ENCODE measurements around the gene SLC43A2. TPM values are rescaled to one million over a fixed set of nuclear protein-coding genes. Genes with fewer than 3 reads are reported as not detected.

The SLC43A2 gene
- total RNA-seq, 1 experiment from 2014 or later: 12.6 TPM

DNA sequence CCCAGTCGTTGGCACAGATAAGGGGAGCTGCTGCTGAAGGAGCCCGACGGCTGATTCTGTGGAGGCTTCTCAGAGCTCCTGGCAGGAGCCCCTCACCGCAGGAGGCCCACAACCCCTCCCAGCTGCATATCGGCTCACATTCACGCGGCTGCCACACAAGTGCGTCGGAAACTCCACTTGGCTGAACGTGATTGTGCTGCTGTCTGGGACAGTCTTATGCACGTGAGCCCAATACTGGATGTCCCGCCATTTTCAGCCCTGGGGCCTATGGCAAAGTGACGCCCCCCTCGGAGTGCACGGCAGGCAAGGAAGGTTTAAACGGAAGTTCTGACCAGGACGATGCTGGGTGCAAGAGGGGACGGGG is 57.3 kb downstream of the SLC43A2 start:
- Histone ChIP-seq H3K9me2 (ENCODE audit: insufficient read depth) (no peaks in the 10 kb centered on the region), H3K27ac (ENCODE audit: low read depth, low read length) (no peak overlapping the region), H3K36me3 (ENCODE audit: control insufficient read depth in 1 of 2, insufficient read depth in 2 of 2, low read length in 2 of 2) (no peaks in the 10 kb centered on the region), H3K4me1 (ENCODE audit: control insufficient read depth in 1 of 2, insufficient read depth in 2 of 2, low read length in 2 of 2) (peaks cover 7 to 14% of the 10 kb centered on the region in 2 experiments; a peak in 3 of 4 replicates), H3K79me2 (ENCODE audit: insufficient read depth, low read length) (no peaks in the 10 kb centered on the region), H3K4me3 (replicated peaks in 1 of 2; ENCODE audit: low read depth in 1 of 2, low read length in 2 of 2) (no peak overlapping the region), H3K4me2 (ENCODE audit: low read length) (no peak overlapping the region), H3K9ac (ENCODE audit: low read length) (no peak overlapping the region), H3K9me3 (ENCODE audit: control insufficient read depth in 1 of 2, insufficient read depth in 1 of 2, low read depth in 1 of 2, low read length in 2 of 2) (no peaks in the 10 kb centered on the region), H2AFZ (ENCODE audit: low read depth, low read length, poor library complexity, severe bottlenecking) (no peak overlapping the region), H3K27me3 (ENCODE audit: insufficient read depth, low read length) (no peaks in the 10 kb centered on the region), H4K20me1 (ENCODE audit: insufficient read depth) (no peaks in the 10 kb centered on the region)
- BruUV-seq (replicated peaks): no TSS peak
- CTCF ChIA-PET: interaction anchor here (1.2 kb wide), 1 partner anchor 59 kb away, joined by 4 read pairs; no protein-coding TSS in a partner anchor
- intact Hi-C loops (cut with micrococcal nuclease): no loop called here
- ATAC-seq (no peak), DNase-seq (ENCODE audit: low read depth, low spot score) (no peak)
- TF ChIP-seq ZFX (IDR thresholded peaks at IDR 0.05) (no peak), JUND (IDR thresholded peaks at IDR 0.05) (no peak), ELF1 (IDR thresholded peaks at IDR 0.05; ENCODE audit: borderline replicate concordance, low read depth) (no peak), RAD21 (IDR thresholded peaks at IDR 0.05; ENCODE audit: low read depth) (no peak), FOSL1 (IDR thresholded peaks at IDR 0.05; ENCODE audit: low read depth) (no peak), YY1 (IDR thresholded peaks at IDR 0.05; ENCODE audit: extremely low read depth, insufficient replicate concordance, low read depth, low read length) (no peak), POLR2AphosphoS5 (IDR thresholded peaks at IDR 0.05; ENCODE audit: low read depth, low read length) (no peak), EGR1 (IDR thresholded peaks at IDR 0.05; ENCODE audit: low read depth) (no peak), TCF7L2 (IDR thresholded peaks at IDR 0.05; ENCODE audit: borderline replicate concordance, extremely low read depth, insufficient read depth, insufficient read length) (no peak), SIN3A (IDR thresholded peaks at IDR 0.05; ENCODE audit: low read depth) (no peak), CEBPB (IDR thresholded peaks at IDR 0.05; ENCODE audit: low read depth) (no peak), POLR2A (IDR thresholded peaks at IDR 0.05; ENCODE audit: borderline replicate concordance, extremely low read depth, insufficient read depth, insufficient read length) (no peak)
- TF ChIP-seq, protein P1, sequence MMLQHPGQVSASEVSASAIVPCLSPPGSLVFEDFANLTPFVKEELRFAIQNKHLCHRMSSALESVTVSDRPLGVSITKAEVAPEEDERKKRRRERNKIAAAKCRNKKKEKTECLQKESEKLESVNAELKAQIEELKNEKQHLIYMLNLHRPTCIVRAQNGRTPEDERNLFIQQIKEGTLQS (IDR thresholded peaks at IDR 0.05): no peak
- TF ChIP-seq, protein P2, sequence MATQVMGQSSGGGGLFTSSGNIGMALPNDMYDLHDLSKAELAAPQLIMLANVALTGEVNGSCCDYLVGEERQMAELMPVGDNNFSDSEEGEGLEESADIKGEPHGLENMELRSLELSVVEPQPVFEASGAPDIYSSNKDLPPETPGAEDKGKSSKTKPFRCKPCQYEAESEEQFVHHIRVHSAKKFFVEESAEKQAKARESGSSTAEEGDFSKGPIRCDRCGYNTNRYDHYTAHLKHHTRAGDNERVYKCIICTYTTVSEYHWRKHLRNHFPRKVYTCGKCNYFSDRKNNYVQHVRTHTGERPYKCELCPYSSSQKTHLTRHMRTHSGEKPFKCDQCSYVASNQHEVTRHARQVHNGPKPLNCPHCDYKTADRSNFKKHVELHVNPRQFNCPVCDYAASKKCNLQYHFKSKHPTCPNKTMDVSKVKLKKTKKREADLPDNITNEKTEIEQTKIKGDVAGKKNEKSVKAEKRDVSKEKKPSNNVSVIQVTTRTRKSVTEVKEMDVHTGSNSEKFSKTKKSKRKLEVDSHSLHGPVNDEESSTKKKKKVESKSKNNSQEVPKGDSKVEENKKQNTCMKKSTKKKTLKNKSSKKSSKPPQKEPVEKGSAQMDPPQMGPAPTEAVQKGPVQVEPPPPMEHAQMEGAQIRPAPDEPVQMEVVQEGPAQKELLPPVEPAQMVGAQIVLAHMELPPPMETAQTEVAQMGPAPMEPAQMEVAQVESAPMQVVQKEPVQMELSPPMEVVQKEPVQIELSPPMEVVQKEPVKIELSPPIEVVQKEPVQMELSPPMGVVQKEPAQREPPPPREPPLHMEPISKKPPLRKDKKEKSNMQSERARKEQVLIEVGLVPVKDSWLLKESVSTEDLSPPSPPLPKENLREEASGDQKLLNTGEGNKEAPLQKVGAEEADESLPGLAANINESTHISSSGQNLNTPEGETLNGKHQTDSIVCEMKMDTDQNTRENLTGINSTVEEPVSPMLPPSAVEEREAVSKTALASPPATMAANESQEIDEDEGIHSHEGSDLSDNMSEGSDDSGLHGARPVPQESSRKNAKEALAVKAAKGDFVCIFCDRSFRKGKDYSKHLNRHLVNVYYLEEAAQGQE (IDR thresholded peaks at IDR 0.05; ENCODE audit: low read depth): no peak
- RAD21 ChIA-PET (ENCODE audit: low non-redundant PET in 1 of 2, low total read pairs in 2 of 2, uncharacterized antibody in 2 of 2, unreplicated experiment in 2 of 2): interaction anchor here in 1 of 2 experiments (0.9 kb wide), 1 partner anchor 46 kb away, joined by 4 read pairs; no protein-coding TSS in a partner anchor
- POLR2A ChIA-PET: no interaction called here
